ENCODE data around the gene CHCHD3.

DNA sequence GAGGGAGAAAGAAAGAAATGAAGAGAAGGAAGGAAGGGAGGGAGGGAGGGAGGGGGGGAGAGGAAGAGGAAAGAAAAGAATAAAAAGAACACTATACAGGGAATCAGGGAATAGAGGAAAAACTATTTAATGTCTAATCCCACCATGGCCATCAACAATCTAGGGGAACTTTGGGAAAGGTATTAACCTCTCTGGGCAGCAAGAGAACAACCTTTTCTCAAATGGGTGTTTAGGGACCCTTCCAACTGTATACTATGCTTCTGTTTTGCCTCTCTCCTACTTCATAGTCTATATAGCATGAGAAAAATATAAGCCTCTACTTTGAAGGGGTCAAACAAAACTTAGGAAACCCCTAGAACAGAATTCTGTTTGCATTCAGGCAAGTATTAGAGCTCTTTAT lies 54.5 kb downstream of the CHCHD3 start:
- TF ChIP-seq, protein P1, sequence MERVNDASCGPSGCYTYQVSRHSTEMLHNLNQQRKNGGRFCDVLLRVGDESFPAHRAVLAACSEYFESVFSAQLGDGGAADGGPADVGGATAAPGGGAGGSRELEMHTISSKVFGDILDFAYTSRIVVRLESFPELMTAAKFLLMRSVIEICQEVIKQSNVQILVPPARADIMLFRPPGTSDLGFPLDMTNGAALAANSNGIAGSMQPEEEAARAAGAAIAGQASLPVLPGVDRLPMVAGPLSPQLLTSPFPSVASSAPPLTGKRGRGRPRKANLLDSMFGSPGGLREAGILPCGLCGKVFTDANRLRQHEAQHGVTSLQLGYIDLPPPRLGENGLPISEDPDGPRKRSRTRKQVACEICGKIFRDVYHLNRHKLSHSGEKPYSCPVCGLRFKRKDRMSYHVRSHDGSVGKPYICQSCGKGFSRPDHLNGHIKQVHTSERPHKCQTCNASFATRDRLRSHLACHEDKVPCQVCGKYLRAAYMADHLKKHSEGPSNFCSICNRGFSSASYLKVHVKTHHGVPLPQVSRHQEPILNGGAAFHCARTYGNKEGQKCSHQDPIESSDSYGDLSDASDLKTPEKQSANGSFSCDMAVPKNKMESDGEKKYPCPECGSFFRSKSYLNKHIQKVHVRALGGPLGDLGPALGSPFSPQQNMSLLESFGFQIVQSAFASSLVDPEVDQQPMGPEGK (tag by site-specific recombination; IDR thresholded peaks at IDR 0.05) = no peak
- TF ChIP-seq, protein P2, sequence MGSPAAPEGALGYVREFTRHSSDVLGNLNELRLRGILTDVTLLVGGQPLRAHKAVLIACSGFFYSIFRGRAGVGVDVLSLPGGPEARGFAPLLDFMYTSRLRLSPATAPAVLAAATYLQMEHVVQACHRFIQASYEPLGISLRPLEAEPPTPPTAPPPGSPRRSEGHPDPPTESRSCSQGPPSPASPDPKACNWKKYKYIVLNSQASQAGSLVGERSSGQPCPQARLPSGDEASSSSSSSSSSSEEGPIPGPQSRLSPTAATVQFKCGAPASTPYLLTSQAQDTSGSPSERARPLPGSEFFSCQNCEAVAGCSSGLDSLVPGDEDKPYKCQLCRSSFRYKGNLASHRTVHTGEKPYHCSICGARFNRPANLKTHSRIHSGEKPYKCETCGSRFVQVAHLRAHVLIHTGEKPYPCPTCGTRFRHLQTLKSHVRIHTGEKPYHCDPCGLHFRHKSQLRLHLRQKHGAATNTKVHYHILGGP (tag by site-specific recombination; IDR thresholded peaks at IDR 0.05) = no peak
- no peak for TF ChIP-seq CTCF (tag by site-specific recombination; IDR thresholded peaks at IDR 0.05)
- no peak for TF ChIP-seq ZNF488 (tag by site-specific recombination; IDR thresholded peaks at IDR 0.05)
- no peak for TF ChIP-seq REST (tag by site-specific recombination; IDR thresholded peaks at IDR 0.05)
- no peak for TF ChIP-seq SCRT1 (tag by site-specific recombination; IDR thresholded peaks at IDR 0.05; ENCODE audit: borderline replicate concordance)
- no peak for TF ChIP-seq YY1 (tag by site-specific recombination; IDR thresholded peaks at IDR 0.05)
- no peak for TF ChIP-seq BCL11A (tag by site-specific recombination; IDR thresholded peaks at IDR 0.05; ENCODE audit: low read depth)
- TF ChIP-seq KLF9 (tag by site-specific recombination; IDR thresholded peaks at IDR 0.05; ENCODE audit: low read depth) = no peak
- TF ChIP-seq ATF2 (tag by site-specific recombination; IDR thresholded peaks at IDR 0.05; ENCODE audit: low read depth) = no peak
- no peak for TF ChIP-seq PRDM10 (tag by site-specific recombination; IDR thresholded peaks at IDR 0.05)
- no peak for TF ChIP-seq ZNF830 (tag by site-specific recombination; IDR thresholded peaks at IDR 0.05; ENCODE audit: low read depth)
- no peak for TF ChIP-seq ZNF513 (tag by site-specific recombination; IDR thresholded peaks at IDR 0.05)
- TF ChIP-seq ZNF555 (tag by site-specific recombination; conservative IDR thresholded peaks at IDR 0.05) = no peak
